ENCODE results near the gene CHRFAM7A.
"Not testable (repeated sequence)": the region's sequence is repeated elsewhere in the genome, so short reads cannot be mapped to it uniquely, and the experiment has no call there.

Gene CHRFAM7A

GRCh38 chr15:30392766-30393663 is at the start of gene CHRFAM7A:
Gene CHRFAM7A, minus strand, starts transcription at chr15:30393540. Its CDS starts 10,189 bp downstream, at chr15:30383351.
- not testable (repeated sequence) for DNase-seq

DNA sequence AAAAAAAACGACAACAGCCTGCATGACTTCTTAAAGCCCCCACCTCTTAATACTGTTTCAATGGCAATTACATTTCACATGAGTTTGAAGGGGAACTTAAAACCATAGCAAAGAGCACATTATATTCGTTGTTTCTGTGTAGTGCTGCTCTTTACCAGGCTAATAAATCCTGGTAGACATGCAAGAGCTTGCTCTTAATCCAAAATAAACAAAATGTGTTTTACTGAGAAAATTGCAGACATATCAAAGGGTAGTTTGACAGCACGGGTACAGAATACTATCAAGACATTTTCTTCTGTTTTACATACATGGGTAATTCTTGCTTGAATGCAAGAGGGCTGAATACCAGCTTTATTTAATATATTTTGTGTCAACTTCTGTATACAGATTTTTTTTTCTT is 45.0 kb upstream of the CHRFAM7A start:
- DNase-seq = not testable (repeated sequence)

DNA sequence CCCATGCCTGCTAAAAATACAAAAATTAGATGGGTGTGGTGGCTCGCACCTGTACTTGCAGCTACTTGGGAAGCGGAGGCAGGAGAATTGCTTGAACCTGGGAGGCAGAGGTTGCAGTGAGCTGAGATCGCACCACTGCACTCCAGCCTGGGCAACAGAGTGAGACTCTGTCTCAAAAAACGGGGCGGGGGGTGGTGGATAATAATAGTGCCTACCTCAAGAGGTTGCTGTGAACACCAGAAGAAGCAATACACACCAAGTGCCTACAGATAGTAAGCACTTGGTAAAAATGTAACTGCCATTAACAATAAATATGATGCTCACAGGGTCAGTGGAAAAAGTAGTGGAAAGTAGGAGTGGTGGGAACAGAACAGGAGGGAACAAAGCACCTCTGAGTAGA is 42.5 kb upstream of the CHRFAM7A start:
- not testable (repeated sequence) for DNase-seq

DNA sequence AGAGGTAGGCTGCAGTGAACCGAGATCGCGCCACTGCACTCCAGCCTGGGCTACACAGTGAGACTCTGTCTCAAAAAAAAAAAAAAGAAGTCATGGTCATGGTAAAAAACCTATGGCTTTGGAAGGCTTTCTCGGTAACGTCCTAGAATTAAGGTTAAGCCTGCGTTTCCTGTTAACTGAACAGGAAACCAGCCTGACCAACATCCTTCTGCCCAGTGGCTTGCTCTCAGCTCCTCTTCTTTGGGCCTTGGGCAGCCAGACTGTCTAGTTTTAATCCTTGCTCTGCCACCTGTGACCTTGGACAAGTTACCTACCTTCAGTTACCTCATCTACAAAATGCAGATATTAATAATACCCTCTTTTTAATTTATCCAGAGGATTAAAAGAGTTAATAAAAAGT is 27.4 kb upstream of the CHRFAM7A start:
- not testable (repeated sequence) for DNase-seq

GRCh38 chr15:30414160-30414559 is 20.8 kb upstream of the CHRFAM7A start, which contains the start of gene GOLGA8R:
Gene GOLGA8R, minus strand, starts transcription at chr15:30414260. Its CDS starts 98 bp downstream, at chr15:30414162.
- DNase-seq = not testable (repeated sequence)

GRCh38 chr15:30407636-30408035 is 14.3 kb upstream of the CHRFAM7A start:
- not testable (repeated sequence) for DNase-seq

DNA sequence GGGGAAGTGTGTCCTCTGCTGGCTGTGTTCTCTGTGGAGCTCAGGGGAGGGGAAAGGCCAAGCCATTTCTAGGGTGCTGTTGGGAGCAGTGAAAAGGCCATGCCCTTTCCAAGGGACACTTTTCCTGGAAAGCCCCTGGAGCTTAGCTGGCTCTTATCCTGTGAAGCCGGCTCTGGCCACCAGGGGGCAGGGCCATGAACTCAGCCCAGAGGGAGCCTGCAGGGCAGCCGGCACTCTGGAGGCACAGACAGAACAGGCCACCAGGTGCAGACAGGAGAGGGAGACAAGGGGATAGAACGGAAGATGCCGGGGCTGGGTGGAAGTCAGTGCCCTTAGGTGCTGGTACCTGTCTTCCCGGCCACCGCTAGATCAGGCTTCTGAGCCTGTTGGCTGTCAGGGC is 5.6 kb upstream of the CHRFAM7A start:
- DNase-seq = not testable (repeated sequence)

- DNase-seq = not testable (repeated sequence)
These were observed 288 bp upstream of the CHRFAM7A start for GRCh38 chr15:30393664-30393991.

GRCh38 chr15:30386318-30386887 is 6.9 kb downstream of the CHRFAM7A start:
- DNase-seq = not testable (repeated sequence)

GRCh38 chr15:30377082-30377413 is 16.3 kb downstream of the CHRFAM7A start:
- DNase-seq = not testable (repeated sequence)

- not testable (repeated sequence) for DNase-seq
These were observed 16.8 kb downstream of the CHRFAM7A start for GRCh38 chr15:30376375-30377081.

DNA sequence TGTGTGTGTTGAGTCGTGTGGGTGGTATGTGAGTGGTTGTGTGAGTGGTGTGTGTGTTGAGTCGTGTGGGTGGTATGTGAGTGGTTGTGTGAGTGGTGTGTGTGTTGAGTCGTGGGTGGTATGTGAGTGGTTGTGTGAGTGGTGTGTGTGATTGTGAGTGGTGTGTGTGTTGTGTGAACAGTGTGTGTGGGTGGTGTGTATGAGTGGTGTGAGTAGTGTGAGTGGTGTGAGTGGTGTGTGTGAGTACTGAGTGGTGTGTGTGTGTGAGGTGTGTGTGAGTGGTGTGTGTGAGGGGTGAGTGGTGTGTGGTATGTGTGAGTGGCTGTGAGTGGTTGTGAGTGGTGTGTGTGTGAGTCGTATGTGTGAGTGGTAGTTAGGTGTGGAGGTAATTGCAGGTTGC is 17.5 kb downstream of the CHRFAM7A start:
- DNase-seq = not testable (repeated sequence)

GRCh38 chr15:30374862-30375261 is 18.5 kb downstream of the CHRFAM7A start:
- DNase-seq = not testable (repeated sequence)

GRCh38 chr15:30368271-30368670 is 25.1 kb downstream of the CHRFAM7A start:
- not testable (repeated sequence) for DNase-seq

DNA sequence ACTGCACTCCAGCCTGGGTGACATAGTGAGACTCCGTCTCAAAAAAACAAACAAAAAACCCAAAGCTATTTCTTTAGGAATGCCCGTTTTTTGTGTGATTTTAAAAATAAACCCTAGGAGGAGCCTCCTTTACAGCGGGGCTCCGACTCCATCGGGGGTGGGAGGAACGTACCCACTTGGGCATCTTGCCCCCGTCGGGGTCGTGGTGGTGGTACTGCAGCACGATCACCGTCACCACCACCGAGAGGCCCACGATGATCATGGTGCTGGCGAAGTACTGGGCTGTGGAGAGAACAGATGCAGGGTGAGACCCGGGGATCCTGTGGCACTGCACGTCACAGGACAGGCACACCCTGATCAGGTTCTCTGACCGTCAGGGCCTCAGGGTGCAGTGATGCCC is 26.1 kb downstream of the CHRFAM7A start:
- DNase-seq = not testable (repeated sequence)

DNA sequence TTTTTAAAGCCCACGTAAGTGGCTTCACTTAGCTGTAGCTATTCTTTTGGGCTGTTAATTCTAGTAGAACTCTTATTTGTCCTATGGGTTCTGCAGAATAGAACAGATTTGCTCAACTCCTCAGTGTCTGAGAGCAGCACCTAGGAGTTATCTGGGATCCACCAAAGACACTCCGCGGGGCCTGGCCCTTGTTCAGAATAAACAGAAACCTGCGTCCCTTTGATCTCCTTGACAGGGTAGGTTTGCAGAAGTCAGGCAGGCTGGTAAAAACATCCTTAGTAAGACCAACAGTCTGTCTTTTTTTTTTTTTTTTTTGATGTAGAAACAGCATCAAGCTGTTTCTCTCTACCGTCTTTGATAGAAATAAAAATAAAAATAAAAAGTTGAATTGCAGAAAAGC is 31.9 kb downstream of the CHRFAM7A start:
- DNase-seq = not testable (repeated sequence)

DNA sequence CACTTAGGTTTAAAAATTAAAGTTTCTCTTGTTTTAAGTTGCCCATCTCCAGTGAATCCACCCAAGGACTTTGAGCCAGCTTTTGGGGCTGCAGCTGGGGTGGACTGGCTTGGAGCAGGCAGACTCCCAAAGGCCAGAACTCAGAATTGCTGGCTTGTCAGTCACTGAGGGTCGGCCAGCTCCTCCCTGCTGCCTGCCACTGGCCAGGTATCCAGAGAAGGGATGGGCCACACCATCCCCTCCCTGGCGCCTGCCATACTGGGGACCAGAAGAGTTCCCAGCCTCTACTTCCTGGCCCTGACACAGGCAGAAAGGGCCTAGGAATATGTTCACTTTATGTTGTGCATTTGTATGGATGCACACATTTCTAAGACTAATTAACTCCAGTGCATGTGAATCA is 32.4 kb downstream of the CHRFAM7A start:
- DNase-seq = not testable (repeated sequence)

DNA sequence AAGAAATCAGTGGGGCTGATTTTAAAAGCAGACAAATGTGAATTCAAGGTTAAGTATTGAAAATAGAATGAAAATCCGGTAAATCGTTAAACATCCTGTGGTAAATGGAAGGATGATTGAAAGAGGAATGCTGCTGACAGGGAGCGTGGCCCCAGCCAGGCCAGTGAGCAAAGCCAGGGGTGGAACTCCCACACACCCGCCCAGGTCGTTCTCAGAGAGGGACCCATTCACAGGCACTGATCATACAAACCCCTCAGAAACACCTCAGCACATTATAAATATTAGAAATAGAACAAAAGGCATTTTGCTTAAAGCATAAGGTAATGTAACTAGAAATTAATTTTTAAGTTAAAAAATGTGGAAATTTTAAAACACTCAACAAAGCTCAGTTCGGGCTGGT is 38.3 kb downstream of the CHRFAM7A start:
- DNase-seq = not testable (repeated sequence)

GRCh38 chr15:30349803-30350202 is 43.5 kb downstream of the CHRFAM7A start:
- DNase-seq = not testable (repeated sequence)

GRCh38 chr15:30336584-30336983 is 56.8 kb downstream of the CHRFAM7A start:
- DNase-seq = not testable (repeated sequence)

DNA sequence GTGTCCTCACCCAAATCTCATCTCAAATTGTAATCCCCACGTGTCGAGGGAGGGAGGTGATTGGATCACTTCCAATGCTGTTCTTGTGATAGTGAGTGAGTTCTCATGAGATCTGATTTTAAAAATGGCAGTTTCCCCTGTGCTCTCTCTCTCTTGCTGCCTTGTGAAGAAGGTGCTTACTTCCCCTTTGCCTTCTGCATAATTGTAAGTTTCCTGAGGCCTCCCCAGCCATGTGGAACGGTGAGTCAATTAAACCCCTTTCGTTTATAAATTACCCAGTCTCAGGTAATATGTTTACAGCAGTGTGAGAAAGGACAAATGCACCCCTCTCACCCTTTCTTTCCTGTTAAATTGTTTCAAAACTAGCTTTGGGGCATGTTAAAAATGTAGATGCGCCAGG is 59.2 kb downstream of the CHRFAM7A start:
- not testable (repeated sequence) for DNase-seq

DNA sequence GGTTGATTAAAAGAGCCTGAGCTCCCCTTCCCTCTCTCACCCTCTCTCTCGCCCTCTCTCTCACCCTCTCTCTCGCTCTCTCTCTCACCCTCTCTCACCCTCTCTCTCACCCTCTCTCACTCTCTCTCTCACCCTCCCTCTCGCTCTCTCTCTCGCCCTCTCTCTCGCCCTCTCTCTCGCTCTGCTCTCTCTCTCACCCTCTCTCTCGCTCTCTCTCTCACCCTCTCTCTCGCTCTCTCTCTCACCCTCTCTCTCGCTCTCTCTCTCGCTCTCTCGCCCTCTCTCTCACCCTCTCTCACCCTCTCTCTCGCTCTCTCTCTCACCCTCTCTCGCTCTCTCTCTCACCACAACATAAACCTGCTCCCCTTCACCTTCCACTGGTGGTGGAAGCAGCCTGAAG is 67.2 kb downstream of the CHRFAM7A start:
- not testable (repeated sequence) for DNase-seq

GRCh38 chr15:30321063-30321462 is 72.3 kb downstream of the CHRFAM7A start:
- not testable (repeated sequence) for DNase-seq

Data from stimulated activated naive CD4-positive, alpha-beta T cell (primary cell).